Measurements from ENCODE around the gene SCRN3. TPM values are rescaled to one million over a fixed set of nuclear protein-coding genes. Genes with fewer than 3 reads are reported as not detected.

Gene SCRN3
- polyA plus RNA-seq, 1 donor (not counting 4 experiments of a cell fraction or from before 2014, with no cell fraction given) = 18.6 TPM

- no peak overlapping the region for H3K27ac ChIP-seq (ENCODE audit: control insufficient read depth, insufficient read depth, low read length)
- no peak overlapping the region for H3K4me3 ChIP-seq (ENCODE audit: control insufficient read depth in 2 of 3, extremely low read depth in 1 of 3, insufficient read depth in 2 of 3, low read depth in 1 of 3, low read length in 3 of 3)
- TF ChIP-seq CTCF (optimal IDR thresholded peaks at IDR 0.05 in 1 of 3, IDR thresholded peaks at IDR 0.05 in 1 of 3, conservative IDR thresholded peaks at IDR 0.05 in 1 of 3; ENCODE audit: extremely low read depth in 1 of 3, insufficient read depth in 2 of 3, low read length in 3 of 3) (no peak), EZH2 (IDR thresholded peaks at IDR 0.05; ENCODE audit: low read length) (no peak)
- DNase-seq (ENCODE audit: low read depth, low spot score) (no peak), FAIRE-seq (no peak)
- no peak overlapping the region for H3K9ac ChIP-seq (ENCODE audit: control insufficient read depth, extremely low read depth, insufficient read depth, low read length)
- peaks cover 10% of the 10 kb centered on the region for H3K4me1 ChIP-seq (ENCODE audit: control insufficient read depth, extremely low read depth, insufficient read depth, low read length)
- H3K4me2 ChIP-seq (ENCODE audit: control insufficient read depth, extremely low read depth, insufficient read depth, low read depth, low read length) = no peak overlapping the region
- H2AFZ ChIP-seq (ENCODE audit: control insufficient read depth, low read length) = no peak overlapping the region
- H3K79me2 ChIP-seq (ENCODE audit: control insufficient read depth, insufficient read depth, low read length) = no peaks in the 10 kb centered on the region
- H3K36me3 ChIP-seq (ENCODE audit: control insufficient read depth in 2 of 2, extremely low read depth in 1 of 2, insufficient read depth in 2 of 2, low read length in 2 of 2) = no peaks in the 10 kb centered on the region
- no peaks in the 10 kb centered on the region for H4K20me1 ChIP-seq (ENCODE audit: control insufficient read depth, extremely low read depth, insufficient read depth, low read length)
- no peaks in the 10 kb centered on the region for H3K9me3 ChIP-seq (ENCODE audit: control insufficient read depth, low read depth, low read length)
- no peaks in the 10 kb centered on the region for H3K9me1 ChIP-seq (ENCODE audit: control insufficient read depth, extremely low read depth, insufficient read depth, low read length)
- H3K27me3 ChIP-seq (ENCODE audit: control insufficient read depth, extremely low read depth, insufficient read depth, low read length) = no peaks in the 10 kb centered on the region
- dilution Hi-C loops (cut with MboI; ENCODE audit: extremely low pct_ligation_motif_present, low sequenced_read_pairs) = no loop called here
These were observed 51.0 kb downstream of the SCRN3 start for GRCh38 chr2:174446531-174446930.

GRCh38 chr2:174449033-174449432, 53.5 kb downstream of the SCRN3 start:
- no peak for DNase-seq (ENCODE audit: low read depth, low spot score)
- no peaks in the 10 kb centered on the region for H3K9me1 ChIP-seq (ENCODE audit: control insufficient read depth, extremely low read depth, insufficient read depth, low read length)
- FAIRE-seq = no peak
- no peak overlapping the region for H3K4me3 ChIP-seq (ENCODE audit: control insufficient read depth in 2 of 3, extremely low read depth in 1 of 3, insufficient read depth in 2 of 3, low read depth in 1 of 3, low read length in 3 of 3)
- TF ChIP-seq CTCF (optimal IDR thresholded peaks at IDR 0.05 in 1 of 3, IDR thresholded peaks at IDR 0.05 in 1 of 3, conservative IDR thresholded peaks at IDR 0.05 in 1 of 3; ENCODE audit: extremely low read depth in 1 of 3, insufficient read depth in 2 of 3, low read length in 3 of 3) = no peak
- TF ChIP-seq EZH2 (IDR thresholded peaks at IDR 0.05; ENCODE audit: low read length) = no peak
- no peak overlapping the region for H2AFZ ChIP-seq (ENCODE audit: control insufficient read depth, low read length)
- no peaks in the 10 kb centered on the region for H4K20me1 ChIP-seq (ENCODE audit: control insufficient read depth, extremely low read depth, insufficient read depth, low read length)
- no peaks in the 10 kb centered on the region for H3K4me1 ChIP-seq (ENCODE audit: control insufficient read depth, extremely low read depth, insufficient read depth, low read length)
- H3K27me3 ChIP-seq (ENCODE audit: control insufficient read depth, extremely low read depth, insufficient read depth, low read length) = no peaks in the 10 kb centered on the region
- H3K79me2 ChIP-seq (ENCODE audit: control insufficient read depth, insufficient read depth, low read length) = no peaks in the 10 kb centered on the region
- no peaks in the 10 kb centered on the region for H3K9me3 ChIP-seq (ENCODE audit: control insufficient read depth, low read depth, low read length)
- H3K36me3 ChIP-seq (ENCODE audit: control insufficient read depth in 2 of 2, extremely low read depth in 1 of 2, insufficient read depth in 2 of 2, low read length in 2 of 2) = no peaks in the 10 kb centered on the region
- dilution Hi-C loops (cut with MboI; ENCODE audit: extremely low pct_ligation_motif_present, low sequenced_read_pairs) = no loop called here
- H3K27ac ChIP-seq (ENCODE audit: control insufficient read depth, insufficient read depth, low read length) = no peak overlapping the region
- H3K9ac ChIP-seq (ENCODE audit: control insufficient read depth, extremely low read depth, insufficient read depth, low read length) = no peak overlapping the region
- H3K4me2 ChIP-seq (ENCODE audit: control insufficient read depth, extremely low read depth, insufficient read depth, low read depth, low read length) = no peak overlapping the region
